Muscle of leg (tissue), 11 donors: ENCODE results near the gene KDF1. TPM values are rescaled to one million over a fixed set of nuclear protein-coding genes. Genes with fewer than 3 reads are reported as not detected.
A peak's percentile ranks its signal among the peaks of the same experiment; 100 is the strongest.

Source experiments
- DNase-seq: peaks from one replicate; pipeline ENCODE4 v3.0.0; 2013
- H3K27ac ChIP-seq: one replicate; pipeline ENCODE4 v1.5.1; 2013; ENCODE audit warnings: mild to moderate bottlenecking, low read length, control low read depth
- H3K27me3 ChIP-seq: one replicate; pipeline ENCODE4 v1.6.1; 2013; ENCODE audit warnings: low read length; ENCODE audit not compliant: control insufficient read depth, insufficient read depth
- H3K36me3 ChIP-seq: one replicate; pipeline ENCODE4 v1.6.1; 2013; ENCODE audit warnings: low read length; ENCODE audit not compliant: control insufficient read depth, insufficient read depth
- H3K4me1 ChIP-seq: one replicate; pipeline ENCODE4 v1.6.1; 2013; ENCODE audit warnings: low read length; ENCODE audit not compliant: control insufficient read depth, insufficient read depth
- H3K4me3 ChIP-seq: one replicate; pipeline ENCODE4 v1.5.1; 2013; ENCODE audit warnings: low read length, control low read depth
- H3K9me3 ChIP-seq: replicated peaks from 2 replicates; pipeline ENCODE4 v1.6.1; 2013; ENCODE audit warnings: low read depth, low read length; ENCODE audit not compliant: control insufficient read depth
- WGBS: methylation state at CpG from one replicate; pipeline ENCODE4 v1.1.5; 2013; ENCODE audit warnings: missing lambda C conversion rate; ENCODE audit not compliant: insufficient coverage; 5-methylcytosine and 5-hydroxymethylcytosine counted together
- polyA plus RNA-seq, 8 donors: library from polyadenylated mRNA; unstranded; fragments of 120-200 nt; gene quantifications; one replicate each; pipeline versions ENCODE4 v1.2.1 to v1.2.3, GENCODE V29; 2013; ENCODE audit warnings: inconsistent platforms in 1 of 8, low replicate concordance in 1 of 8; ENCODE audit not compliant: insufficient read length in 8 of 8, insufficient read depth in 1 of 8
- total RNA-seq: library from RNA; stranded (reverse); fragments of 120-200 nt; gene quantifications from one replicate; pipeline ENCODE4 v1.2.4, GENCODE V29; 2013

Gene KDF1
- total and polyA plus RNA-seq, 9 donors = 0.23 to 1.2 (median 0.87) TPM; not detected in 6

DNA sequence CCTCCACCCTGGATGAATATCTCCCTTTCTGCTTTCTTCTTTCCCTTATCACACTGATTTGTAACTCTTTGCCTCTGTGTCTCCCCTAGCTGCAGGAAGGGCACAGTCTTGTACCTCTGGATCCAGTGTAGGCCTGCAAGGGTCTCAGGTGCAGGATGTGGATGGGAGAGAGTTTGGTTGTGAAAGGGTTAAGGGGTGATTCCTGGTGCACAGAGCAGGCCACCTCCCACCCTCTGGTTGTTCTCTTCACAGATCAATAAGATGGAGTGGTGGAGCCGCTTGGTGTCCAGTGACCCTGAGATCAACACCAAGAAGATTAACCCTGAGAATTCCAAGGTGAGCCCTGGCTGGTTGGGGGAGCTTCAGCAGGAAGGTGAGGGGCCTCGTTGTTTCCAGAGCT, 15.1 kb downstream of the KDF1 start:
- H3K9me3 ChIP-seq = no peaks in the 10 kb centered on the region
- H3K27ac ChIP-seq = no peak overlapping the region
- 48% methylated on average over 2 of the region's 2 CpGs for WGBS
- no peak overlapping the region for H3K4me3 ChIP-seq
- no peaks in the 10 kb centered on the region for H3K27me3 ChIP-seq
- no peaks in the 10 kb centered on the region for H3K4me1 ChIP-seq
- DNase-seq = no peak
- peaks cover 59% of the 10 kb centered on the region for H3K36me3 ChIP-seq

DNA sequence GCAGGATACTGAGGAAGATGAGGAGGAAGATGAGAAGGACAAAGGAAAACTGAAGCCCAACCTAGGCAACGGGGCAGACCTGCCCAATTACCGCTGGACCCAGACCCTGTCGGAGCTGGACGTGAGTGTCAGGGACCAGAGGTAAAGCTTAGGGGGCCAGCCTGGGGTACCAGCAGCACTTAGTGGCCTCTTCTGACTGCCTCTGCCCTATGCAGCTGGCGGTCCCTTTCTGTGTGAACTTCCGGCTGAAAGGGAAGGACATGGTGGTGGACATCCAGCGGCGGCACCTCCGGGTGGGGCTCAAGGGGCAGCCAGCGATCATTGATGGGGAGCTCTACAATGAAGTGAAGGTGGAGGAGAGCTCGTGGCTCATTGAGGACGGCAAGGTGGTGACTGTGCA, 17.6 kb downstream of the KDF1 start:
- no peaks in the 10 kb centered on the region for H3K4me1 ChIP-seq
- no peaks in the 10 kb centered on the region for H3K9me3 ChIP-seq
- H3K27ac ChIP-seq = no peak overlapping the region
- no peak for DNase-seq
- 95% methylated on average over 10 of the region's 12 CpGs for WGBS
- H3K27me3 ChIP-seq = no peaks in the 10 kb centered on the region
- no peak overlapping the region for H3K4me3 ChIP-seq
- H3K36me3 ChIP-seq = peaks cover 79% of the 10 kb centered on the region

DNA sequence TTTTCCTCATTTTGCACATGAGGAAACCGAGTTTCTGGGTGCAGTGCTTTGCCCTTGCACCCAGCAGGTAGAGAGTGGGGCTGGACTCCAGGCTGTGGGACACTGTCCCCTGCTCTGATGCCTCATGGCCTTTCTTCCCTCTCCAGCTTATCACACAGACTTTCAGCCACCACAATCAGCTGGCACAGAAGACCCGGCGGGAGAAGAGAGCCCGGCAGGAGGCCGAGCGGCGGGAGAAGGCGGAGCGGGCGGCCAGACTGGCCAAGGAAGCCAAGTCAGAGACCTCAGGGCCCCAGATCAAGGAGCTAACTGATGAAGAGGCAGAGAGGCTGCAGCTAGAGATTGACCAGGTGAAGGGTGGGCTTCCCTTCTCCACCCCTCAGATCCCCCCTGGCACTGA, 19.0 kb downstream of the KDF1 start:
- WGBS = 93% methylated on average over 3 of the region's 10 CpGs
- Histone ChIP-seq H3K36me3 (peaks cover 77% of the 10 kb centered on the region), H3K4me3 (no peak overlapping the region), H3K27me3 (no peaks in the 10 kb centered on the region), H3K9me3 (no peaks in the 10 kb centered on the region), H3K4me1 (no peaks in the 10 kb centered on the region), H3K27ac (no peak overlapping the region)
- no peak for DNase-seq

DNA sequence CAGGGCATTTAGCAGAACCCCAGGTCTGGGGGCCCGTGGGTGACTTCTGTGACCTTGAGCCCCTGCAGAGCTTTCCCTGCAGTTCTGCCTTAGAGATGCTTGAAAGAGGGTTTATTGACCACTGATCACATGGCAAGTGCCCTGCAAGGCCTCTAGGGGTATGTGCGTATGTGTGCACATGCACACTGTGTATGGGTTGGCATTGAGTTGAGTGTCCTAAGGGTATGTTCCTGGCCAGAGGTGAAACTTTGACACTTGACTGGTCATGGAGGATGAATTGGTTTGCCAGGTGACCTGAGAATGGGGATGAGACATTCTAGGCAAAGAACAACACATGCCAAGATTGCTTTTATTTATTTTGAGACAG, 21.6 kb downstream of the KDF1 start:
- Histone ChIP-seq H3K4me1 (no peaks in the 10 kb centered on the region), H3K27me3 (no peaks in the 10 kb centered on the region), H3K4me3 (no peak overlapping the region), H3K27ac (no peak overlapping the region), H3K9me3 (no peaks in the 10 kb centered on the region), H3K36me3 (peaks cover 60% of the 10 kb centered on the region)
- no peak for DNase-seq
- 66% methylated on average over 2 of the region's 2 CpGs for WGBS

DNA sequence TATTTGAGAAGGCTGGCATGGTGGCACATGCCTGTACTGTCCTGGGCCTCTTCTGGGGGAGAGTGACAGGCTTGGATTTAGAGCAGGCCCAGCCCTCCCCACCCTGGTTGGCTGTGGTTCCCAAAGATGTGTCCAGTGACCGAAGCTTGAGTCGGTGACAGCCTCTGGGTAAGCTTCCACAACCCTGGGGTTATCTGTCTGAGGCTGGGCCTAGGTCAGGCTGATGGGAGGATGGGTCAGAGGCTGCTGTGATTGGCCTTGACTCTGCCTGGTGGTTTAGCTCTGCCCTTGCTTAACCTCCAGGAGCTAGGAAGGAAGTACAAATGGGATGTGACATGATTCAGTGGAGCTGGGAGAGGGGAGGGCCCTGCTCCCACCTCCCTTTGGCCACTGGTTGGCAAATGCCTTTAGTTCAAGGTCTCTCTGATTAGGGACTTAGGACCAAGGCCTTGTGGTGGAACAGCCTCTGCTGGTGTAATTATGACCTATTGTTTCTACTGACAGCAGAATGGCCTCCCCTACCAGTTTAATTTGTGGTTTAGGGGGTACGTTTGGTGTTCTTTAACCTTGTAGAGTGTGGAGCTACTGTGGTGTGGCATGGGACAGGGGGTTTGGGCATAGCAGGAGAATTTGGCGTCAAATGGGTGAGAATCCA, 22.1 kb downstream of the KDF1 start:
- Histone ChIP-seq H3K4me3 (no peak overlapping the region), H3K9me3 (no peaks in the 10 kb centered on the region), H3K27ac (no peak overlapping the region), H3K27me3 (no peaks in the 10 kb centered on the region), H3K4me1 (no peaks in the 10 kb centered on the region), H3K36me3 (peaks cover 57% of the 10 kb centered on the region)
- WGBS = 86% methylated on average over 2 of the region's 4 CpGs
- DNase-seq = no peak

DNA sequence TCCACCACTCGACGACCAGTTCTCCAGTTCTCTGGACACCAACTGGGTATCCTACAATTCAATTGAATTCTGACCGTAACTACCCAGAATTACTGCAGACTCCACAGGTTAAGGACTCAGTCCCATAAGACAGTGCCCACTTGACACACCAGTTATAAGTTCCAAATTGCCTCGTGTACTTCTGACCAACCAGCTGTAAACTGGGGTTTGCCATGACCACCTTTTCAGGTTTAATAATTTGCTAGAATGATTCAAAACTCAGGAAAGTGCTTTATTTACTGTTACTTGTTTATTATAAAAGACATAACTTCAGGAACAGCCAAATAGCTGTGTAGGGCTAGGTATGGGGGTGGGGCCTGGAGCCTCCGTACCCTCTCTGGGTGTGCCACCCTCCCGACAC, 23.4 kb downstream of the KDF1 start:
- 100% methylated on average over 3 of the region's 6 CpGs for WGBS
- Histone ChIP-seq H3K27ac (no peak overlapping the region), H3K9me3 (no peaks in the 10 kb centered on the region), H3K4me3 (no peak overlapping the region), H3K36me3 (peaks cover 53% of the 10 kb centered on the region), H3K27me3 (no peaks in the 10 kb centered on the region), H3K4me1 (no peaks in the 10 kb centered on the region)
- DNase-seq = no peak

DNA sequence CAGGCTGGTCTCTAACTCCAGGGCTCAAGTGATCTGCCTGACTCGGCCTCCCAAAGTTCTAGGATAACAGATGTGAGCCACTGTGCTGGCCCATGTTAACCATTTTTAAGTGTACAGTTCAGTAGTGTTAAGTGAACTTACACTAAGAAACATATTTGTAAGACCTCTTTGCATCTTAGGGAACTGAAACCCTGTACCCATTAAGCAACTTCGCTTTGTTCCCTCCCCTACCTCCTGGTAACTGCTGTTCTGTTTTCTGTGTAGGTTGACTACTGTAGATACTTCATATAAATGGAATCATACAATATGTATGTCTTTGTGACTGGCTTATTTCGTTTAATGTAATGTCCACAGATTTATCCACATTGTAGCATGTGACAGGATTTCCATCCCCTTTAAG, 27.7 kb downstream of the KDF1 start:
- DNase-seq = peak; percentile 35
- no peak overlapping the region for H3K27ac ChIP-seq
- no peaks in the 10 kb centered on the region for H3K4me1 ChIP-seq
- no CpG with 5 or more reads among the region's 3 CpGs for WGBS
- H3K27me3 ChIP-seq = no peaks in the 10 kb centered on the region
- peaks cover 40% of the 10 kb centered on the region for H3K36me3 ChIP-seq
- no peak overlapping the region for H3K4me3 ChIP-seq
- H3K9me3 ChIP-seq = no peaks in the 10 kb centered on the region

DNA sequence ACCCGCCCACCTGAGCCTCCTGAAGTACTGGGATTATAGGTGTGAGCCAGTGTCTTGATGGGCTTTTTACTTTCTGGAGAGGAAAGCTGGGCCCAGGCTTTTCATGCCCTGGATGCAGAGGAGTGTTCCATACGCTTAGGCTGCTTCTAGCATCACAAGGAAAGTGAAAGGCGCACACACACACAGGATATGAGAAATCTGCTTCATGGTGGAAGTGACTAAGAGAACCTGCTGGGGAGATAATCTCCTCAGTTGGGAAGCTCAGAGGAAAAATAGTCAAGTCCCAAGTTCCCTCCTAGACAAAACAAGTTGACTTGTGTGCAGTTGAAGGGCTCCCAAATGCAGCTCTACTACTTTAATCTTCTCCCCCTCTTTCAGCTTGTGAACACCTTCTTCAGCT, 36.6 kb downstream of the KDF1 start:
- no peaks in the 10 kb centered on the region for H3K27me3 ChIP-seq
- DNase-seq = no peak
- H3K9me3 ChIP-seq = no peaks in the 10 kb centered on the region
- peaks cover 35% of the 10 kb centered on the region for H3K36me3 ChIP-seq
- WGBS = 89% methylated on average over 3 of the region's 3 CpGs
- no peak overlapping the region for H3K27ac ChIP-seq
- peaks cover 17% of the 10 kb centered on the region for H3K4me1 ChIP-seq
- no peak overlapping the region for H3K4me3 ChIP-seq

DNA sequence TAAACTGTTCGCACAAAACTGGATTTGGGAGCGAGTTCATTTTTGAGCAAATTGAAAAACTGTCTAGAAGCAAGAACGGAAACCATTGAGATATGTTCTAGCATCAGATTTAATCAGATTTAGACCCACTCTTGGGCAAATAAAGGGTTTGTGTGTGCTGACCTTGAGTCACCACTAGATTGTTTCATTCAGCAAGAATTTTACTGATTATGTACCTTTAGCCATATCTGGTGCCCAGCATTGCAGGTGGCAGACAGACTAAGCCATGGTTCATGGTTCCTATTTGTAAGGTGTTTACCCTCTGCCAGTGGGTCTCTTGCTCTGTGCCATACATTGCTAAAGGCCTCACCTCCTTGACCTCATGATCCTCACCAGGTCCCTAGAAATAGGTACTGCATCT, 37.4 kb downstream of the KDF1 start:
- Histone ChIP-seq H3K4me1 (peaks cover 17% of the 10 kb centered on the region), H3K4me3 (no peak overlapping the region)
- no CpG with 5 or more reads among the region's 3 CpGs for WGBS

DNA sequence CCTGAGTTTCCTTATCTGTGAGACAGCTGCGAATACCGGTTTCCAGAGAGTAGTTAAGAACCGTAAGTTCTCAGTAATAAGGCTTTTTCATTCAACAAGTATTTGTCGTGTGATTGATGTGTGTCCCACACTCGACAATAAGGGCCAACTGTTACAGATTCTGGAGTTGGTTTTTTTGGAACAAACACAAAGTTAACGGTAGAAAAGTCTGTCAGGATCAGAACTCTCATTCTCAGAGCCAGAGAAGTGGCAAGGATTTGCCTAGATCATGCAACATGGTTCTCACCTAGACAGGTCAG, 37.9 kb downstream of the KDF1 start:
- DNase-seq = no peak
- peaks cover 17% of the 10 kb centered on the region for H3K4me1 ChIP-seq
- no peak overlapping the region for H3K27ac ChIP-seq
- H3K4me3 ChIP-seq = peak overlapping the region; percentile 93
- WGBS = 54% methylated on average over 4 of the region's 6 CpGs
- no peaks in the 10 kb centered on the region for H3K9me3 ChIP-seq
- H3K27me3 ChIP-seq = no peaks in the 10 kb centered on the region
- peaks cover 29% of the 10 kb centered on the region for H3K36me3 ChIP-seq

More for the DNA sequence above, 37.4 kb downstream of the KDF1 start:
- H3K27me3 ChIP-seq = no peaks in the 10 kb centered on the region
- no peak for DNase-seq
- H3K36me3 ChIP-seq = peaks cover 31% of the 10 kb centered on the region
- H3K27ac ChIP-seq = no peak overlapping the region
- no peaks in the 10 kb centered on the region for H3K9me3 ChIP-seq
